GOT3 (cell line): ENCODE measurements around the gene CAPN5.

Experiments used
- DNase-seq: peaks from one replicate; lab custom pipeline; 2025; ENCODE audit warnings: mixed read lengths; lab: John Stamatoyannopoulos, UW

CAPN5 gene

GRCh38 chr11:77173494-77173893 lies 106.7 kb downstream of the CAPN5 start:
- DNase-seq = no peak

DNA sequence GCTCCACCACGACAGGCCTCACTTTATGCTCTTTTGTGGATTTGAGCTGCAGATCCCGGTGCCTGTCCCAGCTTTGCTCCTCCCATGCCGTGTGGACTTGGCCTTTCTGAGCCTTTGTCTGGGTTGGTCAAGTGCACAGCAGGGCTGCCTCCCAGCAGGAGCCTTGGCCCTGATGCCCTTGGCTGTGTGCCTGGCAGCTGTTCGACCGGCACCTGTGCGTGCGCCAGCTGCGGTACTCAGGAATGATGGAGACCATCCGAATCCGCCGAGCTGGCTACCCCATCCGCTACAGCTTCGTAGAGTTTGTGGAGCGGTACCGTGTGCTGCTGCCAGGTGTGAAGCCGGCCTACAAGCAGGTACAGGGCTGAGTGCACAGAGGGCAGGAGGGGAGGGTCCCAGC lies 107.8 kb downstream of the CAPN5 start:
- no peak for DNase-seq

GRCh38 chr11:77175021-77175842 lies 108.5 kb downstream of the CAPN5 start:
- DNase-seq = no peak
